ENCODE results near the gene PTK6.

PTK6 gene

GRCh38 chr20:63505723-63506122 lies 31.5 kb downstream of the PTK6 start:
- no peak for DNase-seq (ENCODE audit: low spot score)

- no peak for DNase-seq (ENCODE audit: low spot score)
Measured at GRCh38 chr20:63505281-63505680, 31.9 kb downstream of the PTK6 start.

- no peak for DNase-seq (ENCODE audit: low spot score)
Measured at GRCh38 chr20:63504642-63505041, 32.5 kb downstream of the PTK6 start.

GRCh38 chr20:63503524-63503923 lies 33.7 kb downstream of the PTK6 start:
- DNase-seq (ENCODE audit: low spot score) = no peak

- no peak for DNase-seq (ENCODE audit: low spot score)
Measured at GRCh38 chr20:63502671-63503172, 34.5 kb downstream of the PTK6 start.

- no peak for DNase-seq (ENCODE audit: low spot score)
Measured at GRCh38 chr20:63501818-63502670, 35.1 kb downstream of the PTK6 start.

- DNase-seq (ENCODE audit: low spot score) = no peak
Measured at GRCh38 chr20:63500902-63501817, 36.0 kb downstream of the PTK6 start.

GRCh38 chr20:63500151-63500901 lies 36.9 kb downstream of the PTK6 start:
- DNase-seq (ENCODE audit: low spot score) = no peak

- no peak for DNase-seq (ENCODE audit: low spot score)
Measured at GRCh38 chr20:63499338-63499969, 37.7 kb downstream of the PTK6 start.

- no peak for DNase-seq (ENCODE audit: low spot score)
Measured at GRCh38 chr20:63498960-63499337, 38.2 kb downstream of the PTK6 start, which contains the start of gene EEF1A2. TSS of gene EEF1A2 (minus strand) at chr20:63499083. CDS start at chr20:63497763, 1,320 bp downstream.

- DNase-seq (ENCODE audit: low spot score) = no peak
Measured at GRCh38 chr20:63497946-63498935, 38.9 kb downstream of the PTK6 start.

- no peak for DNase-seq (ENCODE audit: low spot score)
Measured at GRCh38 chr20:63497138-63497945, 39.8 kb downstream of the PTK6 start.

GRCh38 chr20:63496596-63497120 lies 40.5 kb downstream of the PTK6 start:
- no peak for DNase-seq (ENCODE audit: low spot score)

GRCh38 chr20:63495741-63496595 lies 41.2 kb downstream of the PTK6 start:
- peak; percentile 58 for DNase-seq (ENCODE audit: low spot score)

GRCh38 chr20:63495167-63495720 lies 41.9 kb downstream of the PTK6 start:
- no peak for DNase-seq (ENCODE audit: low spot score)

- no peak for DNase-seq (ENCODE audit: low spot score)
Measured at GRCh38 chr20:63494420-63495166, 42.6 kb downstream of the PTK6 start.

GRCh38 chr20:63494084-63494419 lies 43.1 kb downstream of the PTK6 start:
- DNase-seq (ENCODE audit: low spot score) = no peak
